Liver (tissue), 9 donors: ENCODE data around the gene CLDN20. TPM values are rescaled to one million over a fixed set of nuclear protein-coding genes. Genes with fewer than 3 reads are reported as not detected.

Source experiments
- DNase-seq: peaks from one replicate; pipeline ENCODE4 v3.0.0-alpha.2; 2017; ENCODE audit warnings: low spot score
- H3K27ac ChIP-seq, 2 donors: one replicate each; pipeline ENCODE4 v1.7.0; 2013; ENCODE audit warnings: inconsistent platforms in 2 of 2, low read length in 2 of 2, control low read depth in 1 of 2, low read depth in 1 of 2, mild to moderate bottlenecking in 1 of 2
- H3K27me3 ChIP-seq, 4 donors: one replicate each; pipeline versions ENCODE4 v1.6.1 to v1.7.0; 2013; ENCODE audit warnings: low read length in 3 of 4, inconsistent platforms in 1 of 4, mild to moderate bottlenecking in 1 of 4, moderate library complexity in 1 of 4; ENCODE audit not compliant: control insufficient read depth in 4 of 4, insufficient read depth in 4 of 4
- H3K36me3 ChIP-seq, 4 donors: one replicate each; pipeline versions ENCODE4 v1.6.1 to v1.7.0; 2013; ENCODE audit warnings: low read length in 3 of 4, mild to moderate bottlenecking in 3 of 4, low read depth in 1 of 4, moderate library complexity in 1 of 4; ENCODE audit not compliant: control insufficient read depth in 4 of 4, insufficient read depth in 3 of 4
- H3K4me1 ChIP-seq, 4 donors: one replicate each; pipeline versions ENCODE4 v1.6.1 to v1.7.0; 2013; ENCODE audit warnings: low read length in 3 of 4, mild to moderate bottlenecking in 3 of 4, moderate library complexity in 1 of 4; ENCODE audit not compliant: control insufficient read depth in 4 of 4, insufficient read depth in 4 of 4
- H3K4me3 ChIP-seq, 3 donors: one replicate each; pipeline versions ENCODE4 v1.6.1 to v1.7.0; 2013; ENCODE audit warnings: low read length in 3 of 3, control low read depth in 1 of 3, low read depth in 1 of 3, mild to moderate bottlenecking in 1 of 3
- H3K9ac ChIP-seq, 2 donors: one replicate each; pipeline ENCODE4 v1.7.0; 2013; ENCODE audit warnings: low read length in 2 of 2, mild to moderate bottlenecking in 2 of 2, moderate library complexity in 2 of 2, control low read depth in 1 of 2, low read depth in 1 of 2
- H3K9me3 ChIP-seq, 4 donors: one replicate each; pipeline versions ENCODE4 v1.6.1 to v1.7.0; 2013; ENCODE audit warnings: low read length in 3 of 4; ENCODE audit not compliant: control insufficient read depth in 4 of 4
- CTCF ChIP-seq: fragments of 150-350 bp; IDR thresholded peaks from 2 replicates; pipeline ENCODE4 v1.5.1; 2017; ENCODE audit warnings: improper control_type of control experiment, low read depth, low read length; ENCODE audit not compliant: missing input control
- EGR1 ChIP-seq, 2 donors: IDR thresholded peaks; 2 replicates each; pipeline ENCODE4 v1.6.1; 2016 to 2018; ENCODE audit warnings: antibody characterized with exemption in 2 of 2, low read depth in 2 of 2
- FOXA1 ChIP-seq: IDR thresholded peaks from 2 replicates; pipeline ENCODE4 v1.6.1; 2016; ENCODE audit warnings: antibody characterized with exemption
- FOXA2 ChIP-seq: IDR thresholded peaks from 2 replicates; pipeline ENCODE4 v1.6.1; 2016; ENCODE audit warnings: antibody characterized with exemption
- GABPA ChIP-seq, 2 donors: IDR thresholded peaks in 1 of 2; conservative IDR thresholded peaks in 1 of 2; 2 replicates each; pipeline ENCODE4 v1.6.1; 2016; ENCODE audit warnings: antibody characterized with exemption in 2 of 2, mild to moderate bottlenecking in 1 of 2, moderate library complexity in 1 of 2
- HNF4A ChIP-seq, 2 donors: conservative IDR thresholded peaks; 2 replicates each; pipeline ENCODE4 v1.6.1; 2016; ENCODE audit warnings: antibody characterized with exemption in 2 of 2, mild to moderate bottlenecking in 2 of 2
- HNF4G ChIP-seq: IDR thresholded peaks from 2 replicates; pipeline ENCODE4 v1.6.1; 2016; ENCODE audit warnings: antibody characterized with exemption
- JUND ChIP-seq, 2 donors: IDR thresholded peaks; 2 replicates each; pipeline ENCODE4 v1.6.1; 2016; ENCODE audit warnings: antibody characterized with exemption in 2 of 2
- NR2F2 ChIP-seq: IDR thresholded peaks from 2 replicates; pipeline ENCODE4 v1.6.1; 2016; ENCODE audit warnings: antibody characterized with exemption
- RAD21 ChIP-seq, 2 donors: IDR thresholded peaks; 2 replicates each; pipeline ENCODE4 v1.6.1; 2016; ENCODE audit warnings: antibody characterized with exemption in 2 of 2, mild to moderate bottlenecking in 2 of 2
- RXRA ChIP-seq, 2 donors: IDR thresholded peaks; 2 replicates each; pipeline ENCODE4 v1.6.1; 2017 to 2018; ENCODE audit warnings: antibody characterized with exemption in 2 of 2, mild to moderate bottlenecking in 1 of 2
- SP1 ChIP-seq: IDR thresholded peaks from 2 replicates; pipeline ENCODE4 v1.6.1; 2018; ENCODE audit warnings: antibody characterized with exemption, mild to moderate bottlenecking
- TAF1 ChIP-seq: conservative IDR thresholded peaks from 2 replicates; pipeline ENCODE4 v1.6.1; 2016; ENCODE audit warnings: antibody characterized with exemption, mild to moderate bottlenecking
- YY1 ChIP-seq: IDR thresholded peaks from 2 replicates; pipeline ENCODE4 v1.6.1; 2016; ENCODE audit warnings: antibody characterized with exemption, mild to moderate bottlenecking
- WGBS: extraction: QIAGEN DNeasy Blood & Tissue Kit; methylation state at CpG from one replicate; pipeline ENCODE4 v1.1.7; 2013; 5-methylcytosine and 5-hydroxymethylcytosine counted together
- polyA plus RNA-seq, 2 donors: library from polyadenylated mRNA; stranded (reverse) in 1 of 2; unstranded in 1 of 2; fragments of 200-250 nt in 1 of 2; fragments of >200 nt in 1 of 2; fragmentation: Nextera tagmentation in 1 of 2; extraction: Ambion mirVana in 1 of 2; gene quantifications; one replicate each; pipeline versions ENCODE4 v1.2.1 to v1.2.3, GENCODE V29; 2013 to 2015
- total RNA-seq, 2 donors: library from RNA; depleted of rRNA; stranded (reverse); fragments of >200 nt; gene quantifications; one replicate each; pipeline ENCODE4 v1.2.3, GENCODE V29; 2014
- TF ChIP-seq, protein P1 (sequence below): IDR thresholded peaks from 2 replicates; pipeline ENCODE4 v1.6.1; 2016; ENCODE audit warnings: antibody characterized with exemption
- TF ChIP-seq, protein P2 (sequence below): IDR thresholded peaks from 2 replicates; pipeline ENCODE4 v1.6.1; 2016; ENCODE audit warnings: antibody characterized with exemption, mild to moderate bottlenecking
- TF ChIP-seq, protein P3 (sequence below): IDR thresholded peaks from 2 replicates; pipeline ENCODE4 v1.6.1; 2016; ENCODE audit warnings: antibody characterized with exemption
- TF ChIP-seq, protein P4 (sequence below): IDR thresholded peaks from 2 replicates; pipeline ENCODE4 v1.6.1; 2016; ENCODE audit warnings: antibody characterized with exemption
- donor health status: healthy.
- donor health status: healthy.
- donor health status: healthy.
- donor health status: healthy.
- donor health status: healthy.

CLDN20 gene
- total and polyA plus RNA-seq, 4 donors, result 0.26 TPM; not detected in 3

DNA sequence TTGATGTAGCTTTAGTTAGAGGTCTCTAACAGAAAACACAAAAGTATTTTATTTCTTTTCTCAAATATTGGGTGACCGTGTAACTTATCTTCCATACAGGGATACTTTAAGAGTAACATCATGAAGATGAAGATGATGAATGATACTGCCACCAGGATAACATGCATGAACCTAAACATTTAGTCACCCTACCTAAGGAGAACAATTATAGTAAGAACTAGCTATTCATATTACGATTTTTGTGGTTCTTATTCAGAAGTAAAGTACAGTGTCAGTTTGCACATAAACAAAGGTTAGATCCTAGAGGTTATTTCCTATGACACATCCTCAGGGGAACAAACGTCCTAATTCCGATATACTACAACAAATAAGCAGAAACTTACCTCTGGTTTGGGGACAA, 21.0 kb downstream of the CLDN20 start (continued):
- TF ChIP-seq HNF4A (conservative IDR thresholded peaks at IDR 0.05), result no peak
- TF ChIP-seq RAD21 (IDR thresholded peaks at IDR 0.05), result no peak
- no peak for TF ChIP-seq JUND (IDR thresholded peaks at IDR 0.05)
- TF ChIP-seq RXRA (IDR thresholded peaks at IDR 0.05), result no peak
- no peak for TF ChIP-seq GABPA (IDR thresholded peaks at IDR 0.05 in 1 of 2, conservative IDR thresholded peaks at IDR 0.05 in 1 of 2)
- no peak for TF ChIP-seq NR2F2
- TF ChIP-seq TAF1, result no peak
- TF ChIP-seq, protein P1, sequence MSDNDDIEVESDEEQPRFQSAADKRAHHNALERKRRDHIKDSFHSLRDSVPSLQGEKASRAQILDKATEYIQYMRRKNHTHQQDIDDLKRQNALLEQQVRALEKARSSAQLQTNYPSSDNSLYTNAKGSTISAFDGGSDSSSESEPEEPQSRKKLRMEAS, result no peak
- TF ChIP-seq FOXA2, result no peak

- WGBS, result 93% methylated on average over 2 of the region's 2 CpGs
- TF ChIP-seq YY1 (no peak), CTCF (no peak), TAF1 (no peak), HNF4G (no peak), NR2F2 (no peak), GABPA (IDR thresholded peaks at IDR 0.05 in 1 of 2, conservative IDR thresholded peaks at IDR 0.05 in 1 of 2) (no peak), JUND (IDR thresholded peaks at IDR 0.05) (no peak), FOXA1 (no peak), EGR1 (IDR thresholded peaks at IDR 0.05; ENCODE audit: low read depth in 2 of 2) (no peak), HNF4A (conservative IDR thresholded peaks at IDR 0.05) (no peak), SP1 (no peak), RAD21 (IDR thresholded peaks at IDR 0.05) (no peak), FOXA2 (no peak), RXRA (IDR thresholded peaks at IDR 0.05) (no peak)
- TF ChIP-seq, protein P2, sequence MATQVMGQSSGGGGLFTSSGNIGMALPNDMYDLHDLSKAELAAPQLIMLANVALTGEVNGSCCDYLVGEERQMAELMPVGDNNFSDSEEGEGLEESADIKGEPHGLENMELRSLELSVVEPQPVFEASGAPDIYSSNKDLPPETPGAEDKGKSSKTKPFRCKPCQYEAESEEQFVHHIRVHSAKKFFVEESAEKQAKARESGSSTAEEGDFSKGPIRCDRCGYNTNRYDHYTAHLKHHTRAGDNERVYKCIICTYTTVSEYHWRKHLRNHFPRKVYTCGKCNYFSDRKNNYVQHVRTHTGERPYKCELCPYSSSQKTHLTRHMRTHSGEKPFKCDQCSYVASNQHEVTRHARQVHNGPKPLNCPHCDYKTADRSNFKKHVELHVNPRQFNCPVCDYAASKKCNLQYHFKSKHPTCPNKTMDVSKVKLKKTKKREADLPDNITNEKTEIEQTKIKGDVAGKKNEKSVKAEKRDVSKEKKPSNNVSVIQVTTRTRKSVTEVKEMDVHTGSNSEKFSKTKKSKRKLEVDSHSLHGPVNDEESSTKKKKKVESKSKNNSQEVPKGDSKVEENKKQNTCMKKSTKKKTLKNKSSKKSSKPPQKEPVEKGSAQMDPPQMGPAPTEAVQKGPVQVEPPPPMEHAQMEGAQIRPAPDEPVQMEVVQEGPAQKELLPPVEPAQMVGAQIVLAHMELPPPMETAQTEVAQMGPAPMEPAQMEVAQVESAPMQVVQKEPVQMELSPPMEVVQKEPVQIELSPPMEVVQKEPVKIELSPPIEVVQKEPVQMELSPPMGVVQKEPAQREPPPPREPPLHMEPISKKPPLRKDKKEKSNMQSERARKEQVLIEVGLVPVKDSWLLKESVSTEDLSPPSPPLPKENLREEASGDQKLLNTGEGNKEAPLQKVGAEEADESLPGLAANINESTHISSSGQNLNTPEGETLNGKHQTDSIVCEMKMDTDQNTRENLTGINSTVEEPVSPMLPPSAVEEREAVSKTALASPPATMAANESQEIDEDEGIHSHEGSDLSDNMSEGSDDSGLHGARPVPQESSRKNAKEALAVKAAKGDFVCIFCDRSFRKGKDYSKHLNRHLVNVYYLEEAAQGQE, result no peak
- TF ChIP-seq, protein P3, sequence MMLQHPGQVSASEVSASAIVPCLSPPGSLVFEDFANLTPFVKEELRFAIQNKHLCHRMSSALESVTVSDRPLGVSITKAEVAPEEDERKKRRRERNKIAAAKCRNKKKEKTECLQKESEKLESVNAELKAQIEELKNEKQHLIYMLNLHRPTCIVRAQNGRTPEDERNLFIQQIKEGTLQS, result no peak
- TF ChIP-seq, protein P1, result no peak
- TF ChIP-seq, protein P4, sequence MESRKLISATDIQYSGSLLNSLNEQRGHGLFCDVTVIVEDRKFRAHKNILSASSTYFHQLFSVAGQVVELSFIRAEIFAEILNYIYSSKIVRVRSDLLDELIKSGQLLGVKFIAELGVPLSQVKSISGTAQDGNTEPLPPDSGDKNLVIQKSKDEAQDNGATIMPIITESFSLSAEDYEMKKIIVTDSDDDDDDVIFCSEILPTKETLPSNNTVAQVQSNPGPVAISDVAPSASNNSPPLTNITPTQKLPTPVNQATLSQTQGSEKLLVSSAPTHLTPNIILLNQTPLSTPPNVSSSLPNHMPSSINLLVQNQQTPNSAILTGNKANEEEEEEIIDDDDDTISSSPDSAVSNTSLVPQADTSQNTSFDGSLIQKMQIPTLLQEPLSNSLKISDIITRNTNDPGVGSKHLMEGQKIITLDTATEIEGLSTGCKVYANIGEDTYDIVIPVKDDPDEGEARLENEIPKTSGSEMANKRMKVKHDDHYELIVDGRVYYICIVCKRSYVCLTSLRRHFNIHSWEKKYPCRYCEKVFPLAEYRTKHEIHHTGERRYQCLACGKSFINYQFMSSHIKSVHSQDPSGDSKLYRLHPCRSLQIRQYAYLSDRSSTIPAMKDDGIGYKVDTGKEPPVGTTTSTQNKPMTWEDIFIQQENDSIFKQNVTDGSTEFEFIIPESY, result no peak
- no peak overlapping the region for H3K4me3 ChIP-seq
Measured at GRCh38 chr6:155287762-155288161, 23.9 kb downstream of the CLDN20 start.

More at GRCh38 chr6:155287762-155288161, 23.9 kb downstream of the CLDN20 start:
- peaks cover 0 to 39% (median 20%) of the 10 kb centered on the region in 4 donors for H3K36me3 ChIP-seq
- H3K27me3 ChIP-seq, result no peaks in the 10 kb centered on the region
- no peak for DNase-seq
- H3K9ac ChIP-seq, result no peak overlapping the region
- no peaks in the 10 kb centered on the region for H3K4me1 ChIP-seq
- no peak overlapping the region for H3K27ac ChIP-seq
- no peaks in the 10 kb centered on the region for H3K9me3 ChIP-seq
